ENCODE measurements around the gene SMIM10L2A.

GRCh38 chrX:135396109-135396508 lies 25.6 kb upstream of the SMIM10L2A start:
- TF ChIP-seq, protein P1, sequence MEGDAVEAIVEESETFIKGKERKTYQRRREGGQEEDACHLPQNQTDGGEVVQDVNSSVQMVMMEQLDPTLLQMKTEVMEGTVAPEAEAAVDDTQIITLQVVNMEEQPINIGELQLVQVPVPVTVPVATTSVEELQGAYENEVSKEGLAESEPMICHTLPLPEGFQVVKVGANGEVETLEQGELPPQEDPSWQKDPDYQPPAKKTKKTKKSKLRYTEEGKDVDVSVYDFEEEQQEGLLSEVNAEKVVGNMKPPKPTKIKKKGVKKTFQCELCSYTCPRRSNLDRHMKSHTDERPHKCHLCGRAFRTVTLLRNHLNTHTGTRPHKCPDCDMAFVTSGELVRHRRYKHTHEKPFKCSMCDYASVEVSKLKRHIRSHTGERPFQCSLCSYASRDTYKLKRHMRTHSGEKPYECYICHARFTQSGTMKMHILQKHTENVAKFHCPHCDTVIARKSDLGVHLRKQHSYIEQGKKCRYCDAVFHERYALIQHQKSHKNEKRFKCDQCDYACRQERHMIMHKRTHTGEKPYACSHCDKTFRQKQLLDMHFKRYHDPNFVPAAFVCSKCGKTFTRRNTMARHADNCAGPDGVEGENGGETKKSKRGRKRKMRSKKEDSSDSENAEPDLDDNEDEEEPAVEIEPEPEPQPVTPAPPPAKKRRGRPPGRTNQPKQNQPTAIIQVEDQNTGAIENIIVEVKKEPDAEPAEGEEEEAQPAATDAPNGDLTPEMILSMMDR (conservative IDR thresholded peaks at IDR 0.05 in 1 of 2, IDR thresholded peaks at IDR 0.05 in 1 of 2; ENCODE audit: extremely low read depth in 1 of 2, insufficient read depth in 1 of 2, low read depth in 1 of 2, low read length in 2 of 2): no peak
- TF ChIP-seq EZH2 (IDR thresholded peaks at IDR 0.05; ENCODE audit: borderline replicate concordance, low read length): no peak
